A549 (cell line): ENCODE measurements around the gene HIVEP3. TPM values are rescaled to one million over a fixed set of nuclear protein-coding genes. Genes with fewer than 3 reads are reported as not detected.

Experiments
- ATAC-seq, 2 experiments: fragments of 200-7000 bp in 1 of 2; fragments of >200 bp in 1 of 2; cut with Nextera tagmentation in 1 of 2; cut with Tn5 transposase in 1 of 2; 3 replicates each; pipeline versions ENCODE4 v1.8.0 to v1.9.1; 2018 to 2020; ENCODE audit warnings: mild to moderate bottlenecking in 1 of 2, moderate library complexity in 1 of 2
- CTCF ChIA-PET: fragments of 300-600 bp; sonication (Branson Sonifier 250); formaldehyde crosslinking; extraction: SDS; loops from one replicate; lab custom pipeline; 2021; ENCODE audit warnings: antibody characterized with exemption, inconsistent platforms; lab: Yijun Ruan, JAX
- POLR2A ChIA-PET: fragments of 350-600 bp; formaldehyde crosslinking; extraction: SDS; loops from one replicate; lab custom pipeline; 2021; ENCODE audit warnings: antibody characterized with exemption, inconsistent platforms; lab: Yijun Ruan, JAX
- DNase-seq, 2 experiments: peaks; one replicate each; pipeline versions ENCODE4 v3.0.0 to v3.0.0-alpha.2; 2011 to 2016; ENCODE audit warnings: low read depth in 1 of 2, low spot score in 1 of 2
- FAIRE-seq: peaks from 2 replicates; lab custom pipeline; 2011; peaks lifted over from hg19 to GRCh38; lab: Jason Lieb, UNC
- H3K27ac ChIP-seq, 2 experiments: fragments of >200 bp; sonication (Bioruptor Twin); formaldehyde crosslinking; 3 replicates each; pipeline ENCODE4 v1.5.1; 2016 to 2017
- H3K4me1 ChIP-seq: fragments of >200 bp; sonication (Bioruptor Twin); formaldehyde crosslinking; 3 replicates; pipeline ENCODE4 v1.6.1; 2016
- H3K4me2 ChIP-seq: fragments of >200 bp; sonication (Bioruptor Twin); formaldehyde crosslinking; 3 replicates; pipeline ENCODE4 v1.6.1; 2016
- H3K4me3 ChIP-seq: fragments of >200 bp; sonication (Bioruptor Twin); formaldehyde crosslinking; 3 replicates; pipeline ENCODE4 v1.5.1; 2016
- H3K9me3 ChIP-seq: fragments of >200 bp; sonication (Bioruptor Twin); formaldehyde crosslinking; 3 replicates; pipeline ENCODE4 v1.6.1; 2016
- BHLHE40 ChIP-seq: IDR thresholded peaks from 2 replicates; pipeline ENCODE4 v1.6.1; 2012; ENCODE audit warnings: low read depth, low read length, inconsistent platforms
- CBX2 ChIP-seq: fragments of 200-600 bp; sonication (generic); IDR thresholded peaks from 2 replicates; pipeline ENCODE4 v1.6.1; 2016; ENCODE audit warnings: low read depth, mild to moderate bottlenecking, borderline replicate concordance
- EHF ChIP-seq: fragments of 250-450 bp; sonication (Bioruptor Pico); IDR thresholded peaks from 2 replicates; pipeline ENCODE4 v1.5.0; 2020; ENCODE audit warnings: mild to moderate bottlenecking
- ESRRA ChIP-seq: fragments of 150-350 bp; IDR thresholded peaks from 2 replicates; pipeline ENCODE4 v1.6.1; 2014; ENCODE audit warnings: mild to moderate bottlenecking, low read length, borderline replicate concordance
- FOSL2 ChIP-seq, 2 experiments: fragments of 450-650 bp in 1 of 2; fragments of >200 bp in 1 of 2; sonication (Bioruptor Twin) in 1 of 2; formaldehyde crosslinking; IDR thresholded peaks; 2 replicates each; pipeline versions ENCODE4 v1.5.0 to v1.6.1; 2016 to 2020; ENCODE audit warnings: mild to moderate bottlenecking in 1 of 2, moderate library complexity in 1 of 2
- JUNB ChIP-seq: fragments of >200 bp; sonication (Bioruptor Twin); formaldehyde crosslinking; IDR thresholded peaks from 2 replicates; pipeline ENCODE4 v1.6.1; 2016
- KDM5A ChIP-seq: fragments of 200-600 bp; sonication (generic); IDR thresholded peaks from 2 replicates; pipeline ENCODE4 v1.6.1; 2016; ENCODE audit warnings: antibody characterized with exemption, mild to moderate bottlenecking
- MAFK ChIP-seq: fragments of 450-650 bp; IDR thresholded peaks from 2 replicates; pipeline ENCODE4 v1.6.1; 2014; ENCODE audit not compliant: partially characterized antibody
- NR3C1 ChIP-seq: fragments of >200 bp; sonication (Bioruptor Twin); formaldehyde crosslinking; IDR thresholded peaks from 3 replicates; pipeline ENCODE4 v1.6.1; 2017
- PHF8 ChIP-seq: fragments of 200-600 bp; sonication (generic); IDR thresholded peaks from 2 replicates; pipeline ENCODE4 v1.6.1; 2016; ENCODE audit warnings: low read depth, mild to moderate bottlenecking, antibody characterized with exemption, moderate library complexity, borderline replicate concordance
- POLR2AphosphoS2 ChIP-seq: conservative IDR thresholded peaks from 2 replicates; pipeline ENCODE4 v1.6.1; 2012; ENCODE audit warnings: low read length, improper control_type of control experiment, inconsistent platforms
- RCOR1 ChIP-seq: fragments of 150-350 bp; IDR thresholded peaks from 2 replicates; pipeline ENCODE4 v1.6.1; 2014; ENCODE audit warnings: antibody characterized with exemption, low read length, low read depth
- RNF2 ChIP-seq: fragments of 200-600 bp; sonication (generic); IDR thresholded peaks from 2 replicates; pipeline ENCODE4 v1.6.1; 2016; ENCODE audit warnings: low read depth, mild to moderate bottlenecking, antibody characterized with exemption, moderate library complexity, borderline replicate concordance
- ZNF302 ChIP-seq: fragments of 250-450 bp; sonication (Bioruptor Pico); IDR thresholded peaks from 2 replicates; pipeline ENCODE4 v1.9.0; 2021; ENCODE audit warnings: inconsistent platforms, mild to moderate bottlenecking, moderate library complexity
- WGBS: methylation state at CpG from one replicate; pipeline ENCODE4 v1.1.6; 2017; ENCODE audit errors: missing lambda C conversion rate; 5-methylcytosine and 5-hydroxymethylcytosine counted together
- polyA plus RNA-seq, 4 experiments: library from polyadenylated mRNA; depleted of rRNA in 3 of 4; stranded (reverse); fragments of >200 nt; fragmentation: RNase III in 1 of 4; extraction: RNeasy Plus Mini Kit Qiagen cat#74134 plus additional on column Dnase treatment in 1 of 4; gene quantifications; 2 replicates in 3 of 4; 3 replicates in 1 of 4; pipeline ENCODE4 v1.2.3, GENCODE V29; 2011 to 2017
- TF ChIP-seq, protein P1 (sequence below): fragments of >200 bp; sonication (Bioruptor Twin); formaldehyde crosslinking; IDR thresholded peaks from 2 replicates; pipeline ENCODE4 v1.6.1; 2016
- TF ChIP-seq, protein P2 (sequence below): fragments of >200 bp; sonication (Bioruptor Twin); formaldehyde crosslinking; IDR thresholded peaks from 3 replicates; pipeline ENCODE4 v1.6.1; 2016
- TF ChIP-seq, protein P3 (sequence below): fragments of 150-350 bp; IDR thresholded peaks from 2 replicates; pipeline ENCODE4 v1.6.1; 2014; ENCODE audit warnings: low read depth, mild to moderate bottlenecking, low read length
- TF ChIP-seq, protein P4 (sequence below): IDR thresholded peaks from 2 replicates; pipeline ENCODE4 v1.6.1; 2012

HIVEP3 gene
- polyA plus RNA-seq, 2 of the 4 experiments (the other 2 are of a cell fraction) = 1.5 to 2.0 TPM

DNA sequence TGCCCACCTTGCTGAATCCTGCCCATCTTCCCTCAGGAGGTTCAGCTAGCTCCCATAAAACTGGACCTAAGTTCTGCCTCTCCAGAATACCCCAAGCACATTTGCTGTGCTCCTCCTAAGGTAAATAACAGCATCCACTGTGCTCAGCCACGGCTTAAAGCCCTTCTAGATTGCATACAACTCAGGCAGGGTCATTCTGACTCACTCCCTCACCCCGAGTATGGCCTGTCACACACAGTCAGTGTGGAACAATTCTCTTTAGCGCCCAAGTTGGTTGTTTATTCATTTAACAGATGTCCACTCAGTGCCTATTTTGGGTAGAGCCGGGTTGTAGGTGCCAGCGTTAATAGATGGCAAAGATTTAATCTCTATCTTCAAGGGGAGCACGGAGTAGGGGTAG lies 286.8 kb downstream of the HIVEP3 start:
- 43% methylated on average over 6 of the region's 6 CpGs for WGBS

DNA sequence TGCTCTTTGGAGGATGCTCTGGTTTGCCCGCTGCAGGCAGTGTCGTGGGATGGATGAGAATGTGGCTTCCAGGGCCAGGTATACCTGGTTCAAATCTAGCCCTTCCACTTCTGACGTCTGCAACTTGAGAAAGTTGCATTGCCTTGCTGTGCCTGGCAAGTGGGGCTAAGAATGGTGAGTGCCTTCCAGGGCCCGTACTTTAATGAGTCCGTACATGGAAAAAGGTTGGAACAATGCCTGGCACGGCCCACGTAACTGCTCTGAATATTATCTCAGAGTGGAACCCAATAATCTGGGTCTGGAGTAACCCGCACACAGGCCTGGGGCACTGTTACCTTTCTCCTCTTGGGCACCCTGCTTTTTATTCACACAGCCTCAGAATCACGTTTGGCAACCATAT lies 287.6 kb downstream of the HIVEP3 start:
- H3K9me3 ChIP-seq = no peaks in the 10 kb centered on the region
- ChIA-PET POLR2A (no interaction called here), CTCF (no interaction called here)
- 0 out of 3 replicates have a peak, but pooled peaks cover 6% of the 10 kb centered on the region for H3K4me1 ChIP-seq
- TF ChIP-seq POLR2AphosphoS2 (no peak), FOSL2 (IDR thresholded peaks at IDR 0.05) (no peak), FOSL2 (CRISPR knock-in tag; IDR thresholded peaks at IDR 0.05) (no peak), EHF (CRISPR knock-in tag) (no peak)
- TF ChIP-seq, protein P1, sequence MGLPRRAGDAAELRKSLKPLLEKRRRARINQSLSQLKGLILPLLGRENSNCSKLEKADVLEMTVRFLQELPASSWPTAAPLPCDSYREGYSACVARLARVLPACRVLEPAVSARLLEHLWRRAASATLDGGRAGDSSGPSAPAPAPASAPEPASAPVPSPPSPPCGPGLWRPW = no peak
- TF ChIP-seq, protein P2, sequence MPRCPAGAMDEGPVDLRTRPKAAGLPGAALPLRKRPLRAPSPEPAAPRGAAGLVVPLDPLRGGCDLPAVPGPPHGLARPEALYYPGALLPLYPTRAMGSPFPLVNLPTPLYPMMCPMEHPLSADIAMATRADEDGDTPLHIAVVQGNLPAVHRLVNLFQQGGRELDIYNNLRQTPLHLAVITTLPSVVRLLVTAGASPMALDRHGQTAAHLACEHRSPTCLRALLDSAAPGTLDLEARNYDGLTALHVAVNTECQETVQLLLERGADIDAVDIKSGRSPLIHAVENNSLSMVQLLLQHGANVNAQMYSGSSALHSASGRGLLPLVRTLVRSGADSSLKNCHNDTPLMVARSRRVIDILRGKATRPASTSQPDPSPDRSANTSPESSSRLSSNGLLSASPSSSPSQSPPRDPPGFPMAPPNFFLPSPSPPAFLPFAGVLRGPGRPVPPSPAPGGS = no peak
- no peak for DNase-seq
- WGBS = 79% methylated on average over 9 of the region's 9 CpGs
- ATAC-seq = no peak
- H3K4me2 ChIP-seq = no peak overlapping the region
- FAIRE-seq = no peak
- H3K27ac ChIP-seq = no peak overlapping the region
- no peak overlapping the region for H3K4me3 ChIP-seq

More for the DNA sequence above, 286.8 kb downstream of the HIVEP3 start:
- CTCF ChIA-PET = no interaction called here
- H3K4me2 ChIP-seq = no peak overlapping the region
- H3K9me3 ChIP-seq = no peaks in the 10 kb centered on the region
- 0 out of 3 replicates have a peak, but pooled peaks cover under 1% of the 10 kb centered on the region for H3K4me1 ChIP-seq
- no peak overlapping the region for H3K4me3 ChIP-seq
- H3K27ac ChIP-seq = no peak overlapping the region
- no peak for FAIRE-seq
- TF ChIP-seq MAFK = no peak
- TF ChIP-seq CBX2 = no peak
- DNase-seq = no peak
- POLR2A ChIA-PET = no interaction called here
- ATAC-seq = no peak

DNA sequence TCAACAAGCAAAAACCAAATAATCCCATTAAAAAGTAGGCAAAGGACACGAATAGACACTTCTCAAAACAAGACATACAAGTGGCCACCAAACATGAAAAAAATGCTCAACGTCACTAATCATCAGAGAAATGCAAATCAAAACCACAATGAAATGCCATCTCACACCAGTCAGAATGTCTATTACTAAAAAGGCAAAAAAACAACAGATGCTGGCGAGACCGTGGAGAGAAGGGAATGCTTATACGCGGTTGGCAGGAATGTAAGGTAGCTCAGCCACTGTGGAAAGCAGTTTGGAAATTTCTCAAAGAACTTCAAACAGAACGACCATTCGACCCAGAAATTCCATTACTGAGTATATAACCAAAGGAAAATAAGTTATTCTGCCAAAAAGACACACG lies 289.2 kb downstream of the HIVEP3 start:
- Histone ChIP-seq H3K27ac (no peak overlapping the region), H3K4me2 (no peak overlapping the region), H3K9me3 (no peaks in the 10 kb centered on the region), H3K4me3 (no peak overlapping the region), H3K4me1 (0 out of 3 replicates have a peak, but pooled peaks cover 6% of the 10 kb centered on the region)
- DNase-seq = no peak
- ATAC-seq = no peak
- TF ChIP-seq RNF2 = no peak
- TF ChIP-seq JUNB = no peak
- TF ChIP-seq RCOR1 = no peak
- no peak for TF ChIP-seq ESRRA
- TF ChIP-seq ZNF302 (CRISPR knock-in tag) = no peak
- TF ChIP-seq, protein P3, sequence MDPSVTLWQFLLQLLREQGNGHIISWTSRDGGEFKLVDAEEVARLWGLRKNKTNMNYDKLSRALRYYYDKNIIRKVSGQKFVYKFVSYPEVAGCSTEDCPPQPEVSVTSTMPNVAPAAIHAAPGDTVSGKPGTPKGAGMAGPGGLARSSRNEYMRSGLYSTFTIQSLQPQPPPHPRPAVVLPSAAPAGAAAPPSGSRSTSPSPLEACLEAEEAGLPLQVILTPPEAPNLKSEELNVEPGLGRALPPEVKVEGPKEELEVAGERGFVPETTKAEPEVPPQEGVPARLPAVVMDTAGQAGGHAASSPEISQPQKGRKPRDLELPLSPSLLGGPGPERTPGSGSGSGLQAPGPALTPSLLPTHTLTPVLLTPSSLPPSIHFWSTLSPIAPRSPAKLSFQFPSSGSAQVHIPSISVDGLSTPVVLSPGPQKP = no peak
- TF ChIP-seq MAFK = no peak
- TF ChIP-seq PHF8 = no peak
- TF ChIP-seq BHLHE40 = no peak
- TF ChIP-seq KDM5A = no peak
- TF ChIP-seq NR3C1 = no peak
- TF ChIP-seq, protein P4, sequence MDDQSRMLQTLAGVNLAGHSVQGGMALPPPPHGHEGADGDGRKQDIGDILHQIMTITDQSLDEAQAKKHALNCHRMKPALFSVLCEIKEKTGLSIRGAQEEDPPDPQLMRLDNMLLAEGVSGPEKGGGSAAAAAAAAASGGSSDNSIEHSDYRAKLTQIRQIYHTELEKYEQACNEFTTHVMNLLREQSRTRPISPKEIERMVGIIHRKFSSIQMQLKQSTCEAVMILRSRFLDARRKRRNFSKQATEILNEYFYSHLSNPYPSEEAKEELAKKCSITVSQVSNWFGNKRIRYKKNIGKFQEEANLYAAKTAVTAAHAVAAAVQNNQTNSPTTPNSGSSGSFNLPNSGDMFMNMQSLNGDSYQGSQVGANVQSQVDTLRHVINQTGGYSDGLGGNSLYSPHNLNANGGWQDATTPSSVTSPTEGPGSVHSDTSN = no peak
- WGBS = 76% methylated on average over 9 of the region's 9 CpGs
- FAIRE-seq = no peak
- POLR2A ChIA-PET = no interaction called here
- CTCF ChIA-PET = no interaction called here
